DMS53 (cell line): ENCODE measurements around the gene SYNGR1.

ENCODE experiments used
- DNase-seq: peaks from one replicate; lab custom pipeline; 2025; lab: John Stamatoyannopoulos, UW

Gene SYNGR1, protein sequence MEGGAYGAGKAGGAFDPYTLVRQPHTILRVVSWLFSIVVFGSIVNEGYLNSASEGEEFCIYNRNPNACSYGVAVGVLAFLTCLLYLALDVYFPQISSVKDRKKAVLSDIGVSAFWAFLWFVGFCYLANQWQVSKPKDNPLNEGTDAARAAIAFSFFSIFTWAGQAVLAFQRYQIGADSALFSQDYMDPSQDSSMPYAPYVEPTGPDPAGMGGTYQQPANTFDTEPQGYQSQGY

DNA sequence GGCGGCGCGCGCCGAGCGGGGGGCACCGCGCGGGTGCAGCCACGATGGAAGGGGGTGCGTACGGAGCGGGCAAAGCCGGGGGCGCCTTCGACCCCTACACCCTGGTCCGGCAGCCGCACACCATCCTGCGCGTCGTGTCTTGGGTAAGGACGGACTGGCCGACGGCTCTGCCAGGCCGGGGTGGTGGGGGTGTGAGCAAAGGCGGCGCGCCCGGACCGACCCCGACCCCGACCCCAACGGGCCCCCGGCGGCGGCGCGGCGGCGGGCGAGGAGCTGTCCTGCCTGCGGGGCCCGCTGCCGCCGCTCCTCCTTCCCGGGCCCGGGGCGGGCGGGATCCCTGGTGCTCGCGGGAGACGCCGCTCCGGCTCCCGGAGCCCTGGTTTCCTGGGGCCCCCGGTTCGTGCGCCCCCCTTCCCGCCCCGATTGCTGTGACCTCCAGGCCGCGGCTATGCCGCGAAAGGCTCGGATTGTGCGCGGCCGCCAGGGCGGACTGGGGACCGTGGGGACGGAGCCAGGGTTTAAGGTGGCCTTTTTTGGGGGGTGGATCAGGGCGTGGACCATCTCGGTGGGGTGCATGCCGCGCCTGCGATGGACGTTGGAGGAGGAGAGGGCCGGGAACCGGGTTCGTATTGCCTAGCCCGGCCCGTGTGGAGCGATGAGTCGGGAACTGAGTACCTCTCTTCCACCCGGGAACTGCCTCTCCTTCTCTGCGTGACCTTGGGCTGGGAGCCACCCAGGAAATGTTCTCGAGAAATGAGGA lies at the start of gene SYNGR1:
TSS of gene SYNGR1 (plus strand) at position 25 of the 760 bp plus-strand sequence. CDS start at position 45, 20 bp downstream.
- DNase-seq = peak; percentile 57

DNA sequence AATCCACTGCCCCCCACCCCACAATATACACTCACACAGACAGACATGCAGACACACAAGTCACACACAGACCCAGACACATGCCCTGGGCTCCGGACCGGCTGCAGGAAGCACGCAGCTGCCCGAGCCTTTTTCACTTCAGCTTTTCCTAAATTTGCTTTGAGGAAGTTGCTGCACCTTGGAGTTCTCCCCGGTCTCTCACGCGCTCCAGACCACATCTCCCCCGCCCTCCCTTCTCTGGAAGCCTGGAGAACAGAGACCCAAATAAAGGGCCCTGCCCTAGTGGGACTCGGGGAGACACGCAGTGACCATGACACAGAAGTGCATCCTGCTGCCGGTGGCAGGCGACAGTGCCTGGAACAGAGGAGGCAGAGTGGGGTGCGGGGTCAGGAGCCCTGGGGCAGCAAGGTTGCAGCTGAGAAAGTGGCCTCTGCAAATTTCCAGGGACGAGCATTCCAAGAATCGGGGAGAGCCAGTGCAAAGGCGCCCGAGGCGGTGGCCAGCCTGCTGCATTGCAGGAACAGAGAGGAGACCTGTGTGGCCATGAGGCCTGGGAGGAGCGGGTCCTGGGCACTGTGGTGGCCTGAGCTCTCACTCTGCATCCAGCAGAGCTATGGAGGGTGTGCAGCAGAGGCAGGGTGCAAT lies 49.5 kb upstream of the SYNGR1 start:
- DNase-seq = peak; percentile 28

DNA sequence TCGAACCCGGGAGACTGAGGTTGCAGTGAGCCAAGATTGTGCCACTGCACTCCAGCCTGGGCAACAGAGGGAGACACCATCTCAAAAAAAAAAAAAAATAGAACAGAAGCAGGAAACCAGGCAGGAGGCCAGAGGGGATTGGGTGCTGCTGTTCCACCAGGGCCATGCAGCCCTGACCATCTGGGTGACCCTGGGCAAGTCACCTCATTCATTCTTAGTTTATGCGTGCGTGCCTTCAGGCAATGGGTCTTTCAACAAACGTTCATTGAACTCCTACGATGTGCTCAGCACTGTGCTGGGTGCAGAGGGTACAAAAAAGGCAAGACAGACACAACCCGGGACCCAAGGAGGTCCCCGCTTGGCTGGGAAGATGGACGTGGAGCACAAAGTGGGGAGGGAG lies 48.7 kb upstream of the SYNGR1 start:
- DNase-seq = no peak

DNA sequence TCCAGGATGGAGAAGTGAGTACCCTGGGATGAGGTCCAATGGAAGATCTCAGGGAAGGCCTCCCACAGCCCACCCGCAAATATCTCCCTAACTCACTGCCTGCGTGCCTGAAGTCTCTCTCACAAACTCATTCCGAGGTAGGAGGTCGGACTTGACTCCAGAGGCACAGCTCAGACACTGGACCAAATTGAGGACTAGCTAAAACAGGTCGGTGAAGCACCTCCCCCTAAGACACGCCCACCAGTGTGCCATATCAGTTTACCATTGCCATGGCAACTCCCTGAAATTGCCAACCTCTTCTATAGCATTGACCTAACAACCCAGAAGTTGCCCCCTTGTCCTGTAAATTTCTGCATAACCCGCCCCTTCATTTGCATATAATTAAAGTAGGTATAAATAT lies 47.9 kb upstream of the SYNGR1 start:
- DNase-seq = peak; percentile 53

DNA sequence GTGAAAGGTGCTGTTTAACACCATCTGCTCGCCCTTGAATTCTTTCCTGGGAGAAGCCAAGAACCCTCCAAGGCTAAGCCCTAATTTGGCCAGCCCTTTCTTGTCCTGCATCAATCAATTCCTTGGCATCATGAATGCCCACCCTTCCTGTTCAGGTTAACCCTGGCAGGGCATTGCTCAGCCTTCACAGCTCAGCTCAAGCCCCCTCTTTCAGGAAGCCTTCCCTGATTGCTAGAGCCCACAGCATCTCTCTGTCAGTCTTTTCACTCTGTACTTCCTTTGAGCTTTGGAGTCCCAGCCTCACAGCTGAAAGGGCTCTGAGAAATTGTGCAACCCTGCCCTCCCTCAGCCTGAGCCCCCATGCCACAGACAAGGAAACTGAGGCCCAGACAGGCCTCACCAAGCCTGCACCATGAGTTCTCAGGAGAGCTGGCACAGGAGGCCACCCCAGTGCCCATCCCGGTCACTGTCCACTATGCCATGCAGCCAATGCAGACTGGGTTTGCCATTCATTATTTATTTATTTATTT lies 47.3 kb upstream of the SYNGR1 start:
- no peak for DNase-seq

DNA sequence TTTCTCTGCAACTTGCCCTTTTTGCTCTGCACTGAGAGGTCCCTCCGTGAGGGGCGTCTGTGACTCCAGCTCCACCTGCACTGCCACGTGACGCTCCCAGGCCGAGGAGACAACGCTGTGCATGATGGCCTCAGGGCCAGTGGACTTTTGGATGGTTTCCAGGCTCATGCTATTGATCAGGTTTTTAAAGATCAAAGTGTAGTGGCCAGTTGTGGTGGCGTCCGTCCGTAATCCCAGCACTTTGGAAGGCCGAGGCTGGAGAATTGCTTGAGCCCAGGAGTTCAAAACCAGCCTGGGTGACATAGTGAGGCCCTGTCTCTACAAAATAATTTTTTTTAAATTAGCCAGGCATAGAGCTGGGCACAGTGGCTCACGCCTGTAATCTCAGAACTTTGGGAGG lies 46.4 kb upstream of the SYNGR1 start:
- DNase-seq = no peak

DNA sequence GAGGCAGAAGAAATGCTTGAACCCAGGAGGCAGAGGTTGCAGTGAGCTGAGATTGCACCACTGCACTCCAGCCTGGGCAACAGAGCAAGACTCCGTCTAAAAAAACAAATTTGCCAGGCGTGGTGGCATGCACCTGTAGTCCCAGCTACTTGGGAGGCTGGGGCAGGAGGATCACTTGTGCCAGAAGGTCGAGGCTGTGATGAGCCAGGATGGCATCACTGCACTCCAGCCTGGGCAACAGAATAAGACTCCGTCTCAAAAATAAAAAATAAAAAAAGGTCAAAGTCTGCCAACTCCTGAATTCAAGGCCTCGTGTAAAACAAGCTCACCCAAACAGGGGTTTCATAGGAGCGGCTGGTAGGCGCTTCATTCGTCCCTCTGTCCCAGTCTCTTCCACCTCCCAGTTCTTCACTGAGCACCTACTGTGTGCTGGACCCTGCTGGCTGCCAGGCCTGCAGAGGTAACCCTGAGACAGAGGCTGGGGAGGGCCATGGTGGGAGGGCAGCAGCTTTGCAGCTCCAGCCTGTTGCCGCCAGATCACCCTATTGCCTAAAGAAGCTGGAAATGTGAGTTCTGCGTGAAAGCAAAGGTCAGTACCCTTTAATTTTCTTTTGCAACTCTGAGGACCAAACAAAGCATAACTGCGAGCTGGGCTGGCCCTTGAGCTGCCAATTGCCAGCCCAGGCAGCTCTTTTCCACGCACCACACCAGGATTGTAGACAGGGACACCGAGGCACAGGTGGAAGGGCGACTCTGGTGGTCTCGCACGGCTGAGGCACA lies 45.7 kb upstream of the SYNGR1 start:
- DNase-seq = no peak

DNA sequence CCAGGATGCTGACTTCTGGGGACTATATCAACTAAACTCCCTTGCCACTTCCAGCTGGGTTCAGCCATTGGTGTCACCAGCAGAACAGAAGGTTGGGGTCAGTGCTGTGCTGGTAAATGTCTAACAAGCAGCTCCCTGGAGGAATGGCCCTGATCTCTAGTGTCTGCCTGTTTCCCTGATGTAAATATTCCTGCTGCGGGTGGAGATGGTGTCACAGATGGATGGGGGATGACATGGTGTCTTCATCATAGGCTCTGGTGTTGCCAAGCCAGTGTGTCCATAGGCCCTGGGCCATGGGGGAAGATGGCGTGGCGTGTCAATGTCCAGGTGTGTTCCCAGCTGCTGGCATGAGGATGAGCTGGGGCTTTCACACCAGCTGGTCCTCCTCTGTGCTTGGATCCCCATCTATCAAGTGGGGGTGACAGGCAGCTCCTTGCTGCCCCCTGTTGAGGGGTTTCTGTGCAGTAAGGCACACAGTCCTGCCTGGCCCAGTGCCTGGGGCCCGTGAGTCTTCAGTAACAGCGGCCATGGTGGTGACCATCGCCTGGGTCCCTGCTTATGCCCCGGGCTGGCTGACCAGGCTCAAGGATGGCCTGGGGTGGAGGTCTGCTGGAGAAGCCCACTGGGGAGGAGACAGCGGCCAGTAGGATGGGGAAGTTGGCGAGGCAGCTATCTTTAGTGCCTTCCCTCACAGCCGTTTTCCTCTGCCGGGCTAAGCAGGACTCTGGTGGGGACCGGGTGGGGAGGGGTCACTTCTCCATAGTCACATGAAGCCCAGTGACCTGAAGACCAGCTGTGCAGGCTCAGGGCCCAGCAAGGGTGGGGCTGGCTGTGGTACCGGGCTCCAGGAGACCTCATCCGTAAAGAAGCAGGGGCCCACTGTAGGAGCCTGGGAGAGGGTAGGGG lies 43.1 kb upstream of the SYNGR1 start:
- peak; percentile 73 for DNase-seq

DNA sequence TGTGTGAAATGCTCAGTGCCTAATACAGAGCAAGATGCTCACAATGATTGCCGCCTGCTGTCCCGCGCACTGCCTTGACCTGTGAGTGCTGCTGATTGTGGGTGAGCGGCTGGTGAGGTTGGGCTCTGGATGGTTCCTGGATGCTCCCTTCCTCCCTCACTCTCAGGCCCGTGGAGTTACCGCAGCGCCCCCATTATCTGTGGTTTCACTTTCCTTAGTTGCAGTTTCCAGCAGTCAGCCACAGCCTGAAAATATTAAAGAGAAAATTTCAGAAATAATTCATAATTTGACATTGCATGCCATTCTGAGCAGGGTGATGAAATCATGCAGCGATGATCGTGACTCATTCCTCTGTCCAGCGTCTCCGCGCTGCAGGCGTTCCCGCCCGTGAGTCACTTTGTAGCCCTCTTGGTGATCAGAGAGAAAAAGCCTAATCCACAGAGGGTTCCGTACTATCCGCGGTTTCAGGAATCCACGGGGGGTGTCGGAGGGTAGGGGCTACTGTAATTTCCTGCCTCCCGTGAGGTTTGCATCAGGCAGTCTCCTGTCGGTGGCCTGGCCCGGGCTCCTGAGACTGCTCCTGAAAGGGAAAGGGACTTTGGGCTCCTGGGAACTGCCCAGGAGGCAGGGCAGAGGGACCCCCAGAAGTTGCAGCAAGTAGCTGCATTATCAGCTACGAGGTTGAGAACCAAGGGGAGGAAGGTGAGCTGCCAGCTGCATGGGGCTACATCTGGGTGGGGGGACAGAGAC lies 41.0 kb upstream of the SYNGR1 start:
- DNase-seq = peak; percentile 29

DNA sequence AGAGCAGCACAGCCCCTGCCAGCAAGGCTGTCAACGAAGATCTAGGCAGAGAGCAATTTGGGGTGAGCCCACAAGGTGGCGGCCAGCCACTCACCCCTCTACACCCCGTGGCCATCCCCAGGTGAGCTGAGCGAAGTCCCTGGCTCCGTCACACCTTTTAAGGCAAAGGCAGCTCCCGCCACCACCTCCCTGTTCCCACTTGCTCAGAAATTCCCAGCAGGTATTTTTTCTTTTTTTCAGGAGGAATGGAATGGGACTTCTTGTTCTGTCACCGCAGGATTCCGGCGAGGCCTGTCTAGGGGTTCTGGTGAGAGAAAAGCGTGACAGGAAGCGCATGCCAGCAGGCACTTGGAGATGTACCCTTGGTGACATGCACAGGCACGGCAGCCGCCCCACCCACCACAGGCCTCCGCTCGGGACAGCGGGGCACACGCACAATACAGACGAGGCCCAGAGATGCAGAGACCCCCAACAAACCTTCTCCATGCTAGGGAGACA lies 40.4 kb upstream of the SYNGR1 start:
- no peak for DNase-seq

DNA sequence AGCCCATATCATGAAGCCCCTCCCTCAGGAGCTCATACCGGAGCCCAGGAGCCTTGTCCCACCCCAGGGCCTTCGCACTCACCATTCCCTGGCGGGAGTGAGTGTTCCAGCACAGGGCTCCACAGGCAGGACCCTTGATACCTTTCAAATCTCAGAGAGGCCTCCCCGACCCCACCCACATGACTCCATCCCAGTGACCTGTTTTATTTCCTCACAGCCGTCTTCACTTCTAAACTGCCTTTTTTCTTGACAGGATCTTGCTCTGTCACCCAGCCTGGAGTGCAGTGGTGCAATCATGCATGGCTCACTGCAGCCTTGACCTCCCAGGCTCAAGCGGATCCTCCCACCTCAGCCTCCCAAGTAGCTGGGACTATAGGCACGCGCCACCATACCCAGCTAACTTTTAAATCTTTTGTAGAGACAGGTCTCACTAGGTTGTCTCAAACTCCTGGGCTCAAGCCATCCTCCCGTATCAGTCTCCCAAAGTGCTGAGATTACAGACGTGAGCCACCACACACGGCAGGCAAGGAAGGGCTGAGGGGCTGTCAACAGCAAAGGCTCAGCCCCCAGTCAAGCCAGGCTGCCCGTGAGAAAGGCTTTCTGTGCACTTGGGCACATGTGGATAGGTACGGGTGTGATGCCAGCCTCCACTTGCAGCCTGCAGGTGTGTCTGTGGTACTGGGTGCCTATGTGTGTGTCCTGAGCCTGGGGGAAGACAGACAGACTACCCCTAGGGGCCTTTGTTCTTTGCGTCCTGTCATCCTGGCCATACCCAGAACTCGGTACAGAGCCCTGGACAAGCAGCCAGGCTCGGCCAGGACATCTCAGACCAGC lies 39.7 kb upstream of the SYNGR1 start:
- peak; percentile 43 for DNase-seq

DNA sequence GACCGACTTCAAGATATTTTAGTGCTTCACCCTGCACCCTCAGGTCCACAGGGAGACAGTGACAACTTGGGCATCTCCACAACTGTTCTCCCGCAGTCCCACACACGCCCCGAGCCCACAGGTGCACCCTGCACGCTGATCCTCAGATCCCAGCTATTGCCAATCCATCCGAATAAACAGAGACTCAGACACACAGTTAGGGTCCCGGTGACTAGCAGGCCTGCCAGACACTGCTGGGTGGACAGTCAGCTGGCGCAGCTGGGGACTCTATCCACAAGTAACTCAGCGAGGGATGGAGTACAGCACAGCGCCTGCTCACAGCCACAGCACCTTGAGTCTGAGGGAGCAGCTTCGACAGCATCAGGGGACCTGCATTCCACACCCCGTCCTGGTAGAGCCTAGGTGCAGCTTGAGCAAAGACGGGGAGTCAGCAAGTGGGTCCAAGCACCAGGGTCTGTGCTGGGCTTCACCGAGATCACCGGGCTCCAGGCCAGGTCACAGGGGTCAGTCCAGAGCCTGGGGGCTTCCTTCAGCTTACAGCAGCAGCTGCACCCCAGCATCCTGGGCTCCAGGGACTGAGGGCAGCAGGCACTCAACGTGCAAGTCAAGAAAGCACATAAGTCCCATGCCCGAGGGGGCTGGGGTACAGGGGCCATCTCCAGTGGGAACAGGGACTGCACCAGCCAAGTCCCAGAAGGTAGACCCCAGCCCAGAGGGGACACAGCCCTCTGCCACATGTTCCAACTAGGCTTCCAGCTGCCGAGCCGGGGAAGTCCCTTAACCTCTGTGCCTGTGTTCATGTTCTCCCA lies 38.0 kb upstream of the SYNGR1 start:
- DNase-seq = peak; percentile 60

DNA sequence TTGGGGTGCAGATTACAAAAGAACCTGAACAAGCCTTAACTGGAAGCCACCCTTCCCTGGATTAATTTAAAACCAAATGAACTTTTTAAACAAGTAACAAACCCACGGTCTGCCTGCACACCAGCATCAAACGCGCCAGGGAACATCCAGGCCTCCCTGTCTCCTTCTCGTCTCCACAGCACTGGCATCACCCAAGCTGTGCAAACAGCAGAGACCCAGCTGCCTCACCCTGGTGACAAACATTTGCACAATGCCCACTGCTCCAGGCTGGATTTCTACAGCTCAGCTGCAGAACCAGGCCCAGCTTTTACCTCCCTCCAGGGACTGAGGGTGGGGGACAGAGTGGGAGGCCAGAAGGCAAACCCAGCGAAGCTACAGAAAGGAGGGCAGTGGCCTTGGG lies 37.4 kb upstream of the SYNGR1 start:
- DNase-seq = peak; percentile 89

DNA sequence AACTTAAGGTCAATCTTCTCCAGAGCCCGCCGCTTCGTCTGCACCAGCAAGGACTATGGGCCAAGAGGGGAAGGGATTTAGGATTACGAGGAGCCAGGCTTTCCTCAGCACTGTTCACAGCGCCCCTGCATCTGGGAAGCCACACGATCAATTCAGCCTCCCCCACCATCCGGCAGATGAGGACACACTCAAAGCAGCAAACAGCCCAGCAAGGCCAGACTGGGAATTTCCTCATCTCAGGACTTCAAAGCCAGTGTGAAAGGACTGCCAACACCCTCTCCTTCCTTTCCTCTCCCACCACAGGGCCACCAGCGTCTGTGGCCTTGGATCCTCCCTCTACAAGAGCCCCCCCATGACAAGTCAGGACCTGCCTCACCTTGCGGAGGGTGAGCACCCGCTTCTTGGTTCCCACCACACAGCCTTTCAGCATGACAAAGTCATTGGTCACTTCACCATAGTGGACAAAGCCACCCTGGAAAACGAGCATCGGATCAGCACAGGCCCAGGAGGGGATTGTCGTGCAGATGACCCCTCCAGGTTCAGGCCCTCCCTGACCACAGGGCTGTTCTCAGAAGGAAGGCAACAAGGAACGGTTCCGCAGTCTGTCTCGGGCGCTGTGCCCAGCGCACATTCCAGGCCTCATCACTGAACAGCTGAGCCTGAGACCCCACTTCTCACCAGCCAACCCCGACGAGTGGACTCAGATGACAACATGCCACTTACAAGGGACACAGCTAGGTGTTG lies 36.4 kb upstream of the SYNGR1 start:
- peak; percentile 52 for DNase-seq

DNA sequence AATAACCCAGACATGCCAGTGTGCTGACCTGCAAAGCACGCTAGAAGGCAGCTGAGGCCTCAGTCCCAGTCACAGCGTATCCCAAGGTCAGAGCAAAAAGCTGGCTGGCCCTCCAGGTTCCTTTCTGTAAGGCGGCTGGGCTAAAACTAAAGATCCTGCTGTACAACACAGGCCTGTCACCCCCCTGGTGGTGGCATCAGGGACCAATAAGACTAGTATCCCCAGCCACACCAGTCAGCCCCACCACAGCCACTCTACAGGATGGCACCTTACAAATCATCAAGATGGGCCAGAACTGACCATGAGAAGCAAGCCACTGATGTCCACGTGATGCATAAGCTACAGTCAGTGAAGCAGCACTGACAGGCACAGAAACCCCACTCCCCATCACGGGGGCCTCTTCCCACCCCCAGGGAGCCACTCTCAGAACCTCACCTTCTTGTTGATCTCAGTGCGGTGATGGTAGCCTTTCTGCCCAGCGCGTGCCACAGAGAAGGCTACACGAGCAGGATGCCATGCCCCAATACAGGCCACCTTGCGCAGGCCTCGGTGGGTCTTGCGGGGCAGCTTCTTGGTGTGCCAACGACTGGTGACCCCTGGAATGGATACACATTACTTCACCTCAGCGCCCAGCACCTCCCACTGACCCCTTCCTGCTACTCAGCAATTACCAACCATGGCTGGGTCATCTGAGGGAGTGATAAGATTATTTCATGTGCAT lies 35.4 kb upstream of the SYNGR1 start:
- DNase-seq = peak; percentile 66

DNA sequence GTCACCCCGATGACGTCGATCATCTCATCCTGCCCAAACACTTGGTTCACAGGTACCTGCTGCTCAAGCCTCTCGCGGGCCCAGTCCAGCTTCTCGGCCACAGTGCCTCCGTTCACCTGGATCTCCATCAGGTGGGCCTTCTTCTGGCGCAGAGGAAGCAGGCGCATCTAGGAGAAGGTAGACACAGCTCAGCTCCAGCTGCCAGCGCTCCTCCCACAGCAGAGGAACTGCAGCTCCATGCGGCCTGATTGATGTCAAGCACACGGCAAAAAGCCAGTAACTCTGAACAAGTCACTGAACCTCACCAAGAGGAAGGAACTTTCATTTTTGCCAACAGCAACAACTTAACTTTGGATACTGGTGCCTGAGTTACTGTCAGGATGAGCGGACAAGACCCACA lies 34.4 kb upstream of the SYNGR1 start:
- peak; percentile 38 for DNase-seq
